GM18867 (cell line): ENCODE measurements around the gene PHC1.

Experiments
- ATAC-seq: cut with Tn5 transposase; IDR thresholded peaks from one replicate; pipeline ENCODE4 v1.9.1; 2021; ENCODE audit warnings: mild to moderate bottlenecking, moderate library complexity; ENCODE audit not compliant: unreplicated experiment

PHC1 gene

GRCh38 chr12:8949342-8950220, 35.3 kb downstream of the PHC1 start, which contains the start of gene M6PR:
TSS of gene M6PR (minus strand) at chr12:8949645. CDS start at chr12:8946404, 3,241 bp downstream.
- peak; percentile 83 for ATAC-seq

- peak; percentile 22 for ATAC-seq
Measured at GRCh38 chr12:8950221-8950527, 35.9 kb downstream of the PHC1 start.

- no peak for ATAC-seq
Measured at GRCh38 chr12:8950702-8951478, 36.6 kb downstream of the PHC1 start.

- ATAC-seq, result no peak
Measured at GRCh38 chr12:8951744-8952143, 37.4 kb downstream of the PHC1 start.

DNA sequence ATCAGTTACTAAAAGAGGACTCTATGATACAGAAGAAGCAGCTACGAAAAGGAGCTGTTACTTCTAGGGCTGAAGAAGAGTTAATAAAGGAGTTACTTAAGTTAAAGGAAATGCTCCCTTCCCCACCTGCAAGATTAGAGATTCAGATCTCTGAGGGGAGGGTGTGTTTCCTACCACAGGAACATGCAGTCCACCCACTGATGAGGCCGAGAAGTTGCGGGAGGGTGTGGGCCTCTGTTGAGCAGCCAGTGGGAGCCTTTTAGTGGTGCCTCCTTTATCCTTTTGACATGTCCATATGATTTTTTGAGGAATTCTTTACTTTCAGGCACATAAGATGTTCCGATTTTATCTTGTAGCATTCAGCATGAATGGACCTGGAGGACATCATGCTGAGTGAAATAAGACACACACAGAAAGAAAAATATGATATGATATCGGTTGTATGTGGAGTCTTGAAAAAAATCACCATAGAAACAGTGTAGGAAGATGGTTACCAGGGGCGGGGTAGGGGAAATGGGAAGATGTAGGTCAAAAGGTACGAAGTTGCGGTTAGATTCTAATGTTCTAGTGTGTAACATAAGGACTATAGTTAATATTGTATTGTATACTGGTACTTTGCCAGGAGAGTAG, 39.6 kb downstream of the PHC1 start:
- ATAC-seq, result no peak

- no peak for ATAC-seq
Measured at GRCh38 chr12:8956073-8956472, 41.8 kb downstream of the PHC1 start.

DNA sequence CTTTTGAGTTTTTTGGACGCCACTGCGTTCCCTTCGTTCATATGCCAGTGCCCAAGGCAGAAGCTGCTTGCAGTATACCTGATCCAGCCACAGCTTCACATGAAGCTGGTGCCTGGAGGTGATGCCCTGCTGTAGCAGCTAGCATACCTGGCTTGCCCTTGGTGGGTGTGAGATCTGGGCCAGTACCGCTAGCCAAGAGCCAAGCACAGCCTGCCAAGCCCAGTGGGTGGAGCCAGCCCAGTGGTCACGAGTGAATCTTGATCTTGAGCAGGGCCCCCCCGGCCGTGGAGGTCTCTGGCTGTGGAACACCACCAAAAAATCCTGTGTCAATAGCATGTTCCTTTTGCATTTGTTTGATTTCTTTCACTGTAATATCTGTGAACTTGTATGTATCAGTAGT, 42.5 kb downstream of the PHC1 start:
- ATAC-seq, result no peak

DNA sequence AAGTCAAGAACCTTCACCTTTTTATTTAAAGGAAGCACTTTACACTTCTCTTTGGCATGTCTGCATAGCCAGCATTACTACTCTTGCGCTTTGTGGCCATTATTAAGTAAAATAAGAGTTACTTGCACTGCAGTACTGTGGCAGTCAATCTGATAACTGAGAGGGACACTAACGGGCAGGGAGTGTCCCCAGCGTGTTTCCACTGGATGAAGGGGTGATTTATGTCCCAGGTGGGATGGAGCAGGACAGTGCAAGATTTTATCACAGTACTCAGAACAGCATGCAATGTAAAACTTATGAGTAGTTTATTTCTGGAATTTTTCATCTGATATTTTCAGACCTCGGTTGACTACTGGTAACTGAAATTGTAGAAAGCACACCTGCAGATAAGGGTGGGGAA, 43.3 kb downstream of the PHC1 start:
- ATAC-seq, result no peak

DNA sequence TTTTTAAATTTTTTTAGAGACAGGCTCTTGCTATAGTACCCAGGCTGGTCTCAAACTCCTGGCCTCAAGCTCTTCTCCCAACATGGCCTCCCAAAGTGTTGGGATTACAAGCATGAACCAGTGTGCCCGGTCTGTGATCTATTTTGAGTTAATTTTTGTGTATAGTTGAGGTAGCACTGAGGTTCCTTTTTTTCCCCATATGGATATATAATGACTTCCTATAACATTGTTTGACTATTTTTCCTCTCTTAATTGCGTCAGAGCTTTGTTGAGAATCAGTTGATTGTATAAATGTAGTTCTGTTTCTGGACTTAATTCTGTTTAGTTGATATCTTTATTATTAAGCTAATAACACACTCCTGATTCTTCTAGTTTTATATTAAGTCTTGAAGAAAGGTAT, 43.8 kb downstream of the PHC1 start:
- no peak for ATAC-seq

DNA sequence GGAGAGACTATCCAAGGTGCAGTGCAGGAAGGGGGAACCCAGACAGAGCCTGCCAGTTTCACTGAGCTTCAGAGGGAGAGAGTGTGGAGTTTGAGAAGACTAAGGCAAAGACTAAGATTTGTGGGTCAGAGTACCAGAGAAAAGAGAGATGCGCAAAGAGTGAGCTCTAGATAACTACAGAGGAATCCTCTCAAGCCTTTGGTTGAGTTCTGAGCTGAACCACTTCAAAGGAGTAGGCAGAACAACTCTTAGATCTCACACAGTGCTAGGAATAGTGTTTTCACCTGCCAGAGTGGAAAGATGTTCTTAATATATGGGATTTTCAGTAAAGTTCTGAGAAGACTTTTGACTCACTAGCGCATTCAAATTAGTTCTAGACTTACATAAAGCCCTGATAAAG, 45.9 kb downstream of the PHC1 start:
- no peak for ATAC-seq

- ATAC-seq, result no peak
Measured at GRCh38 chr12:8968761-8969160, 54.5 kb downstream of the PHC1 start.

DNA sequence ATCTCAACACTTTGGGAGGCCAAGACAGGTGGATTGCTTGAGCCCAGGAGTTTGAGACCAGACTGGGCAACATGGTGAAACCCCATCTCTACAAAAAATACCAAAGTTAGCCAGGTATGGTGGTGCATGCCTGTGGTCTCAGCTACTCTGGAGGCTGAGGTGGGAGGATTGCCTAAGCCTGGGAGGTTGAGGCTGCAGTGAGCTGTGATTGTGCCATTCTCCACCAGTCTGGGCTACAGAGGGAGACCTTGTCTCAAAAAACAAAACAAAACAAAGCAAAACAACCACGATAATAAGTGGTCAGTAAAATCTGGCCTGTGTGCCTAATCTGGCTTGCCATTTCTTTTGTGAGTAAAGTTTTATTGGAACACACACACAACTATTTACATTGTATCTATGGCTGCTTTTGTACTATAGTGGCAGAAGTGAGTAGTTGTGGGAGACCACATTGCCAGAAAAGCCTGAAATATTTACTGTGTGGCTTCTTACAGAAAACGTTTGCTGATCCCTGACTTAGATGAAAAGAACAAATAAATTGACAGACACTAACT, 55.6 kb downstream of the PHC1 start:
- ATAC-seq, result no peak

- no peak for ATAC-seq
Measured at GRCh38 chr12:8970432-8970831, 56.1 kb downstream of the PHC1 start.

- no peak for ATAC-seq
Measured at GRCh38 chr12:8980137-8980536, 65.8 kb downstream of the PHC1 start.

GRCh38 chr12:8985213-8985754, 71.0 kb downstream of the PHC1 start:
- ATAC-seq, result no peak

- no peak for ATAC-seq
Measured at GRCh38 chr12:8987163-8987562, 72.9 kb downstream of the PHC1 start.

DNA sequence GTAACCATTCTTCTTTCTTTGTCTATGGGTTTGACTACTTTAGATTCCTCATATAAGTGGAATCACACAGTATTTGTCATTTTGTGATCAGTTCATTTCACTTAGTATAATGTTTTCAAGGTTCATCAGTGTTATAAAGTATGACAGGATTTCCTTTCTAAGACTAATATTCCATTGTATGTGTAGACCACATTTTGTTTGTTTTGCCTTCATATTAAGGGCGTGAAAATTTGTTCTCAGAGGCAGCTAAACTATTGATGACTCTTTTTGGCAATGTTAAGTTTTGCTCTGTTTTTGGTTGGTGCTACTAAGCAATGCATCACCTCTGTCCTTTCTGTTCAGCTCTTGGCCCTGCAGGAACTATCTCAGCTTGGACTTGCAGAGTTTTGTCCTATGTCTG, 73.4 kb downstream of the PHC1 start:
- no peak for ATAC-seq

DNA sequence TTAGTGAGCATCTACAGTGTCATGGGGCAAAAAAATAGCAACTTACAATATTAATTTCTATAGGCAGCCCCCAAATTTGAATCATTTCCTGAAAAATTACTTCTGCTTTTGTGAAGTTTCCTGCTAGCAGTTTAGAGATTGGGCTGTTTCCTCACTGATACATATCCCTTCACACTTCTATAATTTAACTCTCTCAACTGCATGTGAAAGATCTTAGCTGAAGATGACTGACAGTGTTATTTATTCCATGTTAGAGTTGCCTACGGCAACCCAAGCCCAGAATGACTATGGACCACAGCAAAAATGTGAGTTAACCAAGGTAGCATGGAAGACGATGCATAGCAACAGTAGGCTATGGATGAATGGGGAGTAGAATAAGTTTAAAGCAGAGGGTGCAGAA, 75.1 kb downstream of the PHC1 start, which contains the start of gene KLRG1:
Gene KLRG1, plus strand, starts transcription at position 134 of the 400 bp plus-strand sequence. Its CDS starts 90 bp downstream, at position 224.
- ATAC-seq, result no peak
